ENCODE data around the gene COPS3. TPM values are rescaled to one million over a fixed set of nuclear protein-coding genes. Genes with fewer than 3 reads are reported as not detected.

COPS3 gene
- polyA plus RNA-seq, 1 donor from 2014 or later, result 213 TPM

DNA sequence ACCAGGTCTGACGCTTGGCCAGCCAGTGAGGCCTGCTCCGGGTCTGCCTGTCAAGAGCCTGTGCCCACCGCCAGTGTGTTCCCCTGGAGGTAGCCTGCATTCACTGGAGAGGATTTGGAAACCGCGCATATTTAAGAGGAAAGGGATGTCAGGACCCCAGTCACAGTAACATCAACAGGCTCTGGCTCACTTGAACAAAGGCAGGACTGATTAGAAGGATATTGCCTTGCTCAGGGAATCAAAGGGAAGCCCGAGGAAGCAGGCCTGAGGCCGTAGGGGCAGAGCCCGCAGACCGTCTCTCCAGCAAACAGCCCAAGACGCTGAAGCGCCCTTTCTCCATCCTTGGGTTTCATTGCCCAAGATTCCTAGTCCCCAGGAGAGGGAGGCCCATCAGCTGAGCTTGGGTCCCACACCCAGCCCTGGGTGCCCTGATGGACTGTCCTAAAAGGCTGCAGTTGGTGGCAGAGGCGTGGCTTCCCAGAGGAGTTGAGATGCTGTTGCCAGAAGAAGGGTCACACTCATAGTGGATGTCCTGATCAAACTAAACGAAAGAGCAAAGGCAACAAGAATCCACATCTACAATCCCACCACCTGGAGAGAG is 45.3 kb upstream of the COPS3 start:
- Histone ChIP-seq H3K36me3 (ENCODE audit: insufficient read depth, low read length) (no peaks in the 10 kb centered on the region), H3K27me3 (ENCODE audit: insufficient read depth, low read depth, low read length) (no peaks in the 10 kb centered on the region), H3K9me2 (ENCODE audit: insufficient read depth, low read length) (no peaks in the 10 kb centered on the region), H3F3A (ENCODE audit: insufficient read depth, low read length, poor library complexity, severe bottlenecking) (no peaks in the 10 kb centered on the region), H3K4me2 (ENCODE audit: low read length) (no peak overlapping the region), H3K4me3 (ENCODE audit: low read length) (no peak overlapping the region), H4K20me1 (ENCODE audit: insufficient read depth) (no peaks in the 10 kb centered on the region), H3K9ac (ENCODE audit: low read length) (no peak overlapping the region), H3K9me3 (ENCODE audit: low read length) (no peaks in the 10 kb centered on the region), H2AFZ (ENCODE audit: low read depth, low read length) (no peak overlapping the region), H3K27ac (ENCODE audit: low read length) (no peak overlapping the region), H3K79me2 (replicated peaks; ENCODE audit: insufficient read depth, low read length) (no peaks in the 10 kb centered on the region)
- TF ChIP-seq MXI1 (conservative IDR thresholded peaks at IDR 0.05; ENCODE audit: poor library complexity, severe bottlenecking) (no peak), TAF1 (IDR thresholded peaks at IDR 0.05; ENCODE audit: low read depth) (no peak), RAD21 (conservative IDR thresholded peaks at IDR 0.05) (no peak), POLR2AphosphoS5 (IDR thresholded peaks at IDR 0.05) (no peak), SMC3 (conservative IDR thresholded peaks at IDR 0.05; ENCODE audit: poor library complexity) (no peak), REST (IDR thresholded peaks at IDR 0.05; ENCODE audit: borderline replicate concordance) (no peak), CTCF (IDR thresholded peaks at IDR 0.05; ENCODE audit: poor library complexity, severe bottlenecking) (no peak), EP300 (conservative IDR thresholded peaks at IDR 0.05; ENCODE audit: poor library complexity, severe bottlenecking) (no peak), EZH2 (IDR thresholded peaks at IDR 0.05; ENCODE audit: borderline replicate concordance, insufficient read depth, low read length, poor library complexity, severe bottlenecking) (no peak)

DNA sequence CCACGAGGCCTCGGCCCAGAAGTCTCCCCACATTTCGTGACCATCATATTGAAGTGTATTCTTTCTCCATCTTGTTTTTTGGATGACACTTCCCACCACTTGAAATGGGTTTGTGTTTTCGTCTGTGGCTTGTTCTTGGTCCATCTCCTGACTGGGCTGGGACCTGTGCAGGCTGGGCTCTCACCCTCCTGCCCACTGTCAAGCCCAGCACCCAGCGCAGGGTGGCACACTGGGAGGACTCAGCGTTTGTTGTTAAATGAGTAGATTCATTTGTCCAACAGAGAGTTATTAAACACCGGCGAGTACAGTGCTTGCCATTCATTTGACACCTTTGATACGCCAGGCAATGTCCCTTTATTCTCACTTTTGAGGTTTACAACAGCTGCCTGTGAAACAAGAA is 44.8 kb upstream of the COPS3 start:
- no peaks in the 10 kb centered on the region for H3K9me3 ChIP-seq (ENCODE audit: low read length)
- H2AFZ ChIP-seq (ENCODE audit: low read depth, low read length), result no peak overlapping the region
- no peaks in the 10 kb centered on the region for H3K36me3 ChIP-seq (ENCODE audit: insufficient read depth, low read length)
- no peaks in the 10 kb centered on the region for H4K20me1 ChIP-seq (ENCODE audit: insufficient read depth)
- no peak overlapping the region for H3K4me2 ChIP-seq (ENCODE audit: low read length)
- H3K27me3 ChIP-seq (ENCODE audit: insufficient read depth, low read depth, low read length), result no peaks in the 10 kb centered on the region
- H3K27ac ChIP-seq (ENCODE audit: low read length), result no peak overlapping the region
- no peaks in the 10 kb centered on the region for H3F3A ChIP-seq (ENCODE audit: insufficient read depth, low read length, poor library complexity, severe bottlenecking)
- H3K9me2 ChIP-seq (ENCODE audit: insufficient read depth, low read length), result no peaks in the 10 kb centered on the region
- no peak for TF ChIP-seq POLR2AphosphoS5 (IDR thresholded peaks at IDR 0.05)
- no peak for TF ChIP-seq RAD21 (conservative IDR thresholded peaks at IDR 0.05)
- no peak for TF ChIP-seq REST (IDR thresholded peaks at IDR 0.05; ENCODE audit: borderline replicate concordance)
- no peak for TF ChIP-seq TAF1 (IDR thresholded peaks at IDR 0.05; ENCODE audit: low read depth)
- no peak for TF ChIP-seq EZH2 (IDR thresholded peaks at IDR 0.05; ENCODE audit: borderline replicate concordance, insufficient read depth, low read length, poor library complexity, severe bottlenecking)
- no peak for TF ChIP-seq MXI1 (conservative IDR thresholded peaks at IDR 0.05; ENCODE audit: poor library complexity, severe bottlenecking)
- no peak for TF ChIP-seq EP300 (conservative IDR thresholded peaks at IDR 0.05; ENCODE audit: poor library complexity, severe bottlenecking)
- TF ChIP-seq SMC3 (conservative IDR thresholded peaks at IDR 0.05; ENCODE audit: poor library complexity), result no peak
- no peak overlapping the region for H3K9ac ChIP-seq (ENCODE audit: low read length)
- no peaks in the 10 kb centered on the region for H3K79me2 ChIP-seq (replicated peaks; ENCODE audit: insufficient read depth, low read length)
- no peak overlapping the region for H3K4me3 ChIP-seq (ENCODE audit: low read length)
